HepG2 (cell line): ENCODE results near the gene CASKIN1. TPM values are rescaled to one million over a fixed set of nuclear protein-coding genes. Genes with fewer than 3 reads are reported as not detected.

Experiments
- AGO2 ChIP-seq: fragments of 200-400 bp; formaldehyde crosslinking; optimal IDR thresholded peaks from 2 replicates; pipeline ENCODE3; 2017; ENCODE audit warnings: mild to moderate bottlenecking, low read depth, low read length, moderate library complexity
- ETV6 ChIP-seq: sonication (generic); formaldehyde crosslinking; conservative IDR thresholded peaks from 2 replicates; pipeline ENCODE4 v1.4.0; 2020; ENCODE audit warnings: missing genetic modification reagents
- FLYWCH1 ChIP-seq: sonication (generic); formaldehyde crosslinking; IDR thresholded peaks from 2 replicates; pipeline ENCODE4 v1.8.1; 2023; ENCODE audit warnings: mild to moderate bottlenecking, missing genetic modification reagents
- HNRNPH1 ChIP-seq: fragments of 200-400 bp; formaldehyde crosslinking; optimal IDR thresholded peaks from 2 replicates; pipeline ENCODE3; 2017; ENCODE audit warnings: mild to moderate bottlenecking, low read depth, low read length
- MYC ChIP-seq: sonication (generic); formaldehyde crosslinking; IDR thresholded peaks from 2 replicates; pipeline ENCODE4 v1.9.0; 2021; ENCODE audit warnings: missing genetic modification reagents, borderline replicate concordance
- NFIC ChIP-seq: IDR thresholded peaks from 2 replicates; pipeline ENCODE4 v1.6.1; 2012; ENCODE audit warnings: mild to moderate bottlenecking, low read length, inconsistent platforms
- ONECUT2 ChIP-seq: sonication (generic); formaldehyde crosslinking; IDR thresholded peaks from 2 replicates; pipeline ENCODE4 v1.4.0; 2020; ENCODE audit warnings: missing genetic modification reagents
- RAD21 ChIP-seq: fragments of 450-650 bp; formaldehyde crosslinking; IDR thresholded peaks from 2 replicates; pipeline ENCODE4 v1.5.0; 2020; ENCODE audit warnings: mild to moderate bottlenecking
- RBFOX2 ChIP-seq: fragments of 200-400 bp; formaldehyde crosslinking; IDR thresholded peaks from 2 replicates; pipeline ENCODE4 v1.6.1; 2017; ENCODE audit warnings: low read depth, mild to moderate bottlenecking, low read length
- RBM22 ChIP-seq: fragments of 200-400 bp; formaldehyde crosslinking; optimal IDR thresholded peaks from 2 replicates; pipeline ENCODE3; 2017; ENCODE audit warnings: mild to moderate bottlenecking, low read length, moderate library complexity
- RCOR2 ChIP-seq: IDR thresholded peaks from 2 replicates; pipeline ENCODE4 v1.6.1; 2016; ENCODE audit warnings: missing biosample characterization, missing genetic modification reagents
- SAP130 ChIP-seq: IDR thresholded peaks from 2 replicates; pipeline ENCODE4 v1.6.1; 2016; ENCODE audit warnings: low read depth
- SATB2 ChIP-seq: sonication (generic); formaldehyde crosslinking; IDR thresholded peaks from 2 replicates; pipeline ENCODE4 v1.5.0; 2020; ENCODE audit warnings: missing genetic modification reagents
- SP1 ChIP-seq, 2 experiments: fragments of 450-650 bp in 1 of 2; sonication (generic) in 1 of 2; formaldehyde crosslinking in 1 of 2; IDR thresholded peaks; 2 replicates each; pipeline versions ENCODE4 v1.4.0 to v1.6.1; 2016 to 2020; ENCODE audit warnings: missing genetic modification reagents in 1 of 2
- SSRP1 ChIP-seq: IDR thresholded peaks from 2 replicates; pipeline ENCODE4 v1.6.1; 2016; ENCODE audit warnings: control low read depth
- TGIF2 ChIP-seq: IDR thresholded peaks from 2 replicates; pipeline ENCODE4 v1.6.1; 2016; ENCODE audit warnings: control low read depth, missing compliant biosample characterization
- ZBTB38 ChIP-seq: sonication (generic); formaldehyde crosslinking; IDR thresholded peaks from 2 replicates; pipeline ENCODE4 v1.5.1; 2020; ENCODE audit warnings: mild to moderate bottlenecking, missing genetic modification reagents
- ZNF326 ChIP-seq: sonication (generic); formaldehyde crosslinking; IDR thresholded peaks from 2 replicates; pipeline ENCODE4 v1.4.0; 2020; ENCODE audit warnings: missing genetic modification reagents, borderline replicate concordance
- ZNF709 ChIP-seq: sonication (generic); formaldehyde crosslinking; IDR thresholded peaks from 2 replicates; pipeline ENCODE4 v1.5.0; 2020; ENCODE audit warnings: mild to moderate bottlenecking, missing genetic modification reagents
- ZSCAN30 ChIP-seq: sonication (generic); formaldehyde crosslinking; IDR thresholded peaks from 2 replicates; pipeline ENCODE4 v1.5.0; 2020; ENCODE audit warnings: mild to moderate bottlenecking, missing genetic modification reagents
- polyA plus RNA-seq, 8 experiments: library from polyadenylated mRNA; depleted of rRNA in 3 of 8; stranded (reverse) in 7 of 8; unstranded in 1 of 8; fragments of >200 nt; fragmentation: Illumina TruSeq in 4 of 8; extraction: Trizol in 4 of 8; gene quantifications; 2 replicates each; pipeline versions ENCODE4 v1.2.1 to v1.2.3, GENCODE V29; 2011 to 2016; ENCODE audit warnings: low read depth in 4 of 8, missing spikeins in 1 of 8, mixed read lengths in 1 of 8; ENCODE audit not compliant: insufficient read depth in 1 of 8
- total RNA-seq, 5 experiments: library from RNA; depleted of rRNA; stranded (reverse); fragments of >200 nt; fragmentation: Illumina TruSeq; extraction: Trizol; gene quantifications; 2 replicates each; pipeline ENCODE4 v1.2.3, GENCODE V29; 2016; ENCODE audit warnings: low read depth in 1 of 5
- TF ChIP-seq, protein P1 (sequence below): sonication (generic); formaldehyde crosslinking; IDR thresholded peaks from 2 replicates; pipeline ENCODE4 v1.8.1; 2022; ENCODE audit warnings: low read depth, mild to moderate bottlenecking, missing genetic modification reagents
- TF ChIP-seq, protein P2 (sequence below): sonication (generic); formaldehyde crosslinking; IDR thresholded peaks from 2 replicates; pipeline ENCODE4 v1.4.0; 2020; ENCODE audit warnings: missing genetic modification reagents
- TF ChIP-seq, protein P3 (sequence below): sonication (generic); formaldehyde crosslinking; IDR thresholded peaks from 2 replicates; pipeline ENCODE4 v1.8.0; 2022; ENCODE audit warnings: mild to moderate bottlenecking, missing genetic modification reagents, borderline replicate concordance
- TF ChIP-seq, protein P4 (sequence below): sonication (generic); formaldehyde crosslinking; IDR thresholded peaks from 2 replicates; pipeline ENCODE4 v1.8.1; 2023; ENCODE audit warnings: mild to moderate bottlenecking, missing genetic modification reagents, borderline replicate concordance

CASKIN1 gene
- total and polyA plus RNA-seq, 2 of the 13 experiments (the other 11 are each of a cell fraction or from before 2014, with no cell fraction given) = 1.2 to 2.2 TPM

DNA sequence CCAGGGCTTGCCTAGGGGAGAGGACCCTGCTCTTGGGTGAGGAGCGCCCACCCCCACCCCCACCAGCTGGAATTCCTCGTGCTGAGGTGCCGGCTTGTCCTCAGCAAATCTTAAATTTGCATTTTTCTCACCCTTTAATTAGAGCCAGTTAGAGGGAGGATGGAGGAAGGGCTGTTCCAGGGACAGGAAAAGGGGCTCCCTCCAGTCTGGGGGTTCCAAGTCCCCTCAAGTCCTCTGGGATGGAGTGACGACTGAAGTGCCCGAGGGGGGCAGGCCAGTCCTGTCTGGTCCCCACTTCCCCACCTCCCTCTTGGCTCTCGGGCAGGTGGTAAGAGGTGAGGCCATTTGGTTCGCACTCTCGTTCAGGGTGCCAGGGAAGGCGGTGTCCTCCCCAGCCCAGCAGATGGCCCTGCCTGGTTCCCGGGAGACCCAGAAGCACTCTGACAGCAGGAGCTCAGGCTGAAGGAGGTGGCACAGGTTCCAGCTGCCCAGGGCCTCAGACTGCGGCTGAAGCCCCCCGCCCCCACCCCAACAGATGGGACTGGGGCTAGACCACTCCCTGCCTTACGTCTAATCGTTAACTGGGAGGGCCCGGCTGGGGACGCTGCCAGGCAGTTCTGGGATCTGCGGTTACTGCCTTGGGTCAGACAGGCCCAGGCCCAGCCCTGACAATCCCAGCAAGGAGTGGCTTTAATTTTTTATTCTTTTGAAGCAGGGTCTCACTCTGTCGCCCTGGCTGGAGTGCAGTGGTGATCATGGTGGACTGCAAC lies 45.8 kb downstream of the CASKIN1 start (continued):
- TF ChIP-seq, protein P1, sequence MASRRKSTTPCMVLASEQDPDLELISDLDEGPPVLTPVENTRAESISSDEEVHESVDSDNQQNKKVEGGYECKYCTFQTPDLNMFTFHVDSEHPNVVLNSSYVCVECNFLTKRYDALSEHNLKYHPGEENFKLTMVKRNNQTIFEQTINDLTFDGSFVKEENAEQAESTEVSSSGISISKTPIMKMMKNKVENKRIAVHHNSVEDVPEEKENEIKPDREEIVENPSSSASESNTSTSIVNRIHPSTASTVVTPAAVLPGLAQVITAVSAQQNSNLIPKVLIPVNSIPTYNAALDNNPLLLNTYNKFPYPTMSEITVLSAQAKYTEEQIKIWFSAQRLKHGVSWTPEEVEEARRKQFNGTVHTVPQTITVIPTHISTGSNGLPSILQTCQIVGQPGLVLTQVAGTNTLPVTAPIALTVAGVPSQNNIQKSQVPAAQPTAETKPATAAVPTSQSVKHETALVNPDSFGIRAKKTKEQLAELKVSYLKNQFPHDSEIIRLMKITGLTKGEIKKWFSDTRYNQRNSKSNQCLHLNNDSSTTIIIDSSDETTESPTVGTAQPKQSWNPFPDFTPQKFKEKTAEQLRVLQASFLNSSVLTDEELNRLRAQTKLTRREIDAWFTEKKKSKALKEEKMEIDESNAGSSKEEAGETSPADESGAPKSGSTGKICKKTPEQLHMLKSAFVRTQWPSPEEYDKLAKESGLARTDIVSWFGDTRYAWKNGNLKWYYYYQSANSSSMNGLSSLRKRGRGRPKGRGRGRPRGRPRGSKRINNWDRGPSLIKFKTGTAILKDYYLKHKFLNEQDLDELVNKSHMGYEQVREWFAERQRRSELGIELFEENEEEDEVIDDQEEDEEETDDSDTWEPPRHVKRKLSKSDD (CRISPR knock-in tag) = peak; percentile 7; the same call in 1 of the 2 replicates
- TF ChIP-seq TGIF2 (0 out of 2 replicates have a peak, but pooled peaks have one; percentile 25), SAP130 (peak; percentile 15; the same call in 1 of the 2 replicates), SP1 (IDR thresholded peaks at IDR 0.05) (no peak), SP1 (CRISPR knock-in tag; IDR thresholded peaks at IDR 0.05) (peak; percentile 38; the same call in 1 of the 2 replicates), RBFOX2 (peak; percentile 69; the same call in 1 of the 2 replicates), RCOR2 (no peak), RAD21 (CRISPR knock-in tag) (0 out of 2 replicates have a peak, but pooled peaks have one; percentile 8), SSRP1 (peak; percentile 40; the same call in 1 of the 2 replicates), RBM22 (peak; percentile 96), HNRNPH1 (peak; percentile 44), MYC (CRISPR knock-in tag) (peak; percentile 36; the same call in 1 of the 2 replicates), FLYWCH1 (CRISPR knock-in tag) (no peak), ZBTB38 (CRISPR knock-in tag) (0 out of 2 replicates have a peak, but pooled peaks have one; percentile 1), ZNF709 (CRISPR knock-in tag) (0 out of 2 replicates have a peak, but pooled peaks have one; percentile 13), ETV6 (CRISPR knock-in tag) (0 out of 2 replicates have a peak, but pooled peaks have one; percentile 25), ZSCAN30 (no peak), ZNF326 (CRISPR knock-in tag) (peak; percentile 71; the same call in 1 of the 2 replicates), AGO2 (peak; percentile 92), NFIC (peak; percentile 11; the same call in 1 of the 2 replicates), SATB2 (no peak), ONECUT2 (CRISPR knock-in tag) (peak; percentile 53; the same call in 1 of the 2 replicates)
- TF ChIP-seq, protein P2, sequence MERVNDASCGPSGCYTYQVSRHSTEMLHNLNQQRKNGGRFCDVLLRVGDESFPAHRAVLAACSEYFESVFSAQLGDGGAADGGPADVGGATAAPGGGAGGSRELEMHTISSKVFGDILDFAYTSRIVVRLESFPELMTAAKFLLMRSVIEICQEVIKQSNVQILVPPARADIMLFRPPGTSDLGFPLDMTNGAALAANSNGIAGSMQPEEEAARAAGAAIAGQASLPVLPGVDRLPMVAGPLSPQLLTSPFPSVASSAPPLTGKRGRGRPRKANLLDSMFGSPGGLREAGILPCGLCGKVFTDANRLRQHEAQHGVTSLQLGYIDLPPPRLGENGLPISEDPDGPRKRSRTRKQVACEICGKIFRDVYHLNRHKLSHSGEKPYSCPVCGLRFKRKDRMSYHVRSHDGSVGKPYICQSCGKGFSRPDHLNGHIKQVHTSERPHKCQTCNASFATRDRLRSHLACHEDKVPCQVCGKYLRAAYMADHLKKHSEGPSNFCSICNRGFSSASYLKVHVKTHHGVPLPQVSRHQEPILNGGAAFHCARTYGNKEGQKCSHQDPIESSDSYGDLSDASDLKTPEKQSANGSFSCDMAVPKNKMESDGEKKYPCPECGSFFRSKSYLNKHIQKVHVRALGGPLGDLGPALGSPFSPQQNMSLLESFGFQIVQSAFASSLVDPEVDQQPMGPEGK (CRISPR knock-in tag) = peak; percentile 65; the same call in 1 of the 2 replicates
- TF ChIP-seq, protein P3, sequence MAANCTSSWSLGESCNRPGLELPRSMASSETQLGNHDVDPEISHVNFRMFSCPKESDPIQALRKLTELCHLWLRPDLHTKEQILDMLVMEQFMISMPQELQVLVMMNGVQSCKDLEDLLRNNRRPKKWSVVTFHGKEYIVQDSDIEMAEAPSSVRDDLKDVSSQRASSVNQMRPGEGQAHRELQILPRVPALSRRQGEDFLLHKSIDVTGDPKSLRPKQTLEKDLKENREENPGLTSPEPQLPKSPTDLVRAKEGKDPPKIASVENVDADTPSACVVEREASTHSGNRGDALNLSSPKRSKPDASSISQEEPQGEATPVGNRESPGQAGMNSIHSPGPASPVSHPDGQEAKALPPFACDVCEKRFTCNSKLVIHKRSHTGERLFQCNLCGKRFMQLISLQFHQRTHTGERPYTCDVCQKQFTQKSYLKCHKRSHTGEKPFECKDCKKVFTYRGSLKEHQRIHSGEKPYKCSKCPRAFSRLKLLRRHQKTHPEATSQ (CRISPR knock-in tag) = 0 out of 2 replicates have a peak, but pooled peaks have one; percentile 8
- TF ChIP-seq, protein P4, sequence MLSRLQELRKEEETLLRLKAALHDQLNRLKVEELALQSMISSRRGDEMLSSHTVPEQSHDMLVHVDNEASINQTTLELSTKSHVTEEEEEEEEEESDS (CRISPR knock-in tag) = no peak
